Upper lobe of left lung (tissue), 4 donors: ENCODE measurements around the gene GSG1L.

Experiments
- EP300 ChIP-seq, 4 donors: sonication (generic); formaldehyde crosslinking; IDR thresholded peaks; one replicate each; pipeline ENCODE4 v1.5.1; 2017; ENCODE audit warnings: antibody characterized with exemption in 4 of 4, control low read depth in 2 of 4
- POLR2A ChIP-seq, 4 donors: fragments of 450-650 bp; IDR thresholded peaks; one replicate each; pipeline ENCODE4 v1.5.1; 2016 to 2017; ENCODE audit warnings: antibody characterized with exemption in 4 of 4, mild to moderate bottlenecking in 2 of 4
- POLR2AphosphoS5 ChIP-seq, 2 donors: sonication (generic); formaldehyde crosslinking; IDR thresholded peaks; one replicate each; pipeline ENCODE4 v1.5.1; 2017; ENCODE audit warnings: antibody characterized with exemption in 2 of 2
- TF ChIP-seq, protein P1 (sequence below), 6 experiments: fragments of 450-650 bp in 4 of 6; fragments of 200-600 bp in 2 of 6; sonication (generic) in 2 of 6; IDR thresholded peaks; one replicate each; pipeline ENCODE4 v1.5.1; 2016 to 2019; ENCODE audit warnings: antibody characterized with exemption in 6 of 6

DNA sequence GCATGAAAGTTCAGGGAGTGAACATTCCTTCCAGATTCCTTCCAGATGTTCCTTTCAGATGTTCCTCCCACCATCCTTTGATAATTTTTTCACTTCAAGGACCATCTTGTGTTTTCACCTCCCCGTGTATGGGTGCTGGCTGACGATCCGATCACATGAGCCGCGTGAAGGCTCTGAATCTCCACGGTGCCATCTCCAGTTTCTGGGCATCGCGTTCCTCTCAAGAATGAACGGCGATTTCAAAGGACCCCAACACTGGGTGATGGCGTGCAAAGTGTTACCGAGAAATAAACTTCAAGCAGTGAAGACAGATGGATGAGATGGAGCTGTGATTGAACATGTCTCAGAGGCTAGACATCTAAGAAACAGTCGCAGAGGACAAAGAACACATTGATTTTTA, 245.3 kb downstream of the GSG1L start:
- TF ChIP-seq, protein P1, sequence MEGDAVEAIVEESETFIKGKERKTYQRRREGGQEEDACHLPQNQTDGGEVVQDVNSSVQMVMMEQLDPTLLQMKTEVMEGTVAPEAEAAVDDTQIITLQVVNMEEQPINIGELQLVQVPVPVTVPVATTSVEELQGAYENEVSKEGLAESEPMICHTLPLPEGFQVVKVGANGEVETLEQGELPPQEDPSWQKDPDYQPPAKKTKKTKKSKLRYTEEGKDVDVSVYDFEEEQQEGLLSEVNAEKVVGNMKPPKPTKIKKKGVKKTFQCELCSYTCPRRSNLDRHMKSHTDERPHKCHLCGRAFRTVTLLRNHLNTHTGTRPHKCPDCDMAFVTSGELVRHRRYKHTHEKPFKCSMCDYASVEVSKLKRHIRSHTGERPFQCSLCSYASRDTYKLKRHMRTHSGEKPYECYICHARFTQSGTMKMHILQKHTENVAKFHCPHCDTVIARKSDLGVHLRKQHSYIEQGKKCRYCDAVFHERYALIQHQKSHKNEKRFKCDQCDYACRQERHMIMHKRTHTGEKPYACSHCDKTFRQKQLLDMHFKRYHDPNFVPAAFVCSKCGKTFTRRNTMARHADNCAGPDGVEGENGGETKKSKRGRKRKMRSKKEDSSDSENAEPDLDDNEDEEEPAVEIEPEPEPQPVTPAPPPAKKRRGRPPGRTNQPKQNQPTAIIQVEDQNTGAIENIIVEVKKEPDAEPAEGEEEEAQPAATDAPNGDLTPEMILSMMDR (IDR thresholded peaks at IDR 0.05): no peak
- no peak for TF ChIP-seq POLR2AphosphoS5 (IDR thresholded peaks at IDR 0.05)
- TF ChIP-seq POLR2A (IDR thresholded peaks at IDR 0.05): no peak
- TF ChIP-seq EP300 (IDR thresholded peaks at IDR 0.05): no peak
